OCI-LY1 (cell line): ENCODE measurements around the gene TCF4.

Experiments used
- H2AFZ ChIP-seq: fragments of 200-600 bp; sonication (generic), shearing (Covaris generic); 2 replicates; pipeline ENCODE4 v1.6.0; 2014; ENCODE audit warnings: antibody characterized with exemption, mild to moderate bottlenecking, low read length
- H3F3A ChIP-seq: fragments of 200-600 bp; sonication (generic), shearing (Covaris generic); 2 replicates; pipeline ENCODE4 v1.6.0; 2014; ENCODE audit warnings: mild to moderate bottlenecking, antibody characterized with exemption, low read length, moderate library complexity; ENCODE audit not compliant: insufficient read depth
- H3K27ac ChIP-seq: fragments of 200-600 bp; sonication (generic); 2 replicates; pipeline ENCODE4 v1.5.1; 2014; ENCODE audit warnings: low read length, mixed run types, mild to moderate bottlenecking, low read depth; ENCODE audit not compliant: poor library complexity, severe bottlenecking
- H3K27me3 ChIP-seq: fragments of 200-600 bp; sonication (generic); 2 replicates; pipeline ENCODE4 v1.6.0; 2014; ENCODE audit warnings: antibody characterized with exemption, mild to moderate bottlenecking, low read length, moderate library complexity; ENCODE audit not compliant: insufficient read depth
- H3K36me3 ChIP-seq: fragments of 200-600 bp; sonication (generic); 2 replicates; pipeline ENCODE4 v1.6.1; 2014; ENCODE audit warnings: mild to moderate bottlenecking, antibody characterized with exemption, low read length, moderate library complexity, mixed read lengths; ENCODE audit not compliant: insufficient read depth
- H3K4me1 ChIP-seq: fragments of 200-600 bp; sonication (generic); 2 replicates; pipeline ENCODE4 v1.5.1; 2014; ENCODE audit warnings: mild to moderate bottlenecking, low read length, moderate library complexity; ENCODE audit not compliant: insufficient read depth, severe bottlenecking
- H3K4me2 ChIP-seq: fragments of 200-600 bp; sonication (generic), shearing (Covaris generic); 2 replicates; pipeline ENCODE4 v1.6.1; 2014; ENCODE audit warnings: low read length
- H3K4me3 ChIP-seq: fragments of 200-600 bp; sonication (generic); 2 replicates; pipeline ENCODE4 v1.5.1; 2014; ENCODE audit warnings: low read length, low read depth, mild to moderate bottlenecking, mixed read lengths; ENCODE audit not compliant: poor library complexity, severe bottlenecking
- H3K79me2 ChIP-seq: fragments of 200-600 bp; shearing (Covaris generic); 2 replicates; pipeline ENCODE4 v1.6.1; 2016; ENCODE audit warnings: mixed run types, low read length, mixed read lengths; ENCODE audit not compliant: insufficient read depth
- H3K9ac ChIP-seq: fragments of 200-600 bp; sonication (generic), shearing (Covaris generic); 2 replicates; pipeline ENCODE4 v1.6.1; 2014; ENCODE audit warnings: mild to moderate bottlenecking, low read length, mixed read lengths
- H3K9me2 ChIP-seq: fragments of 200-600 bp; sonication (generic), shearing (Covaris generic); 2 replicates; pipeline ENCODE4 v1.6.1; 2014; ENCODE audit warnings: low read depth, mild to moderate bottlenecking, low read length, mixed read lengths
- H3K9me3 ChIP-seq: fragments of 200-600 bp; shearing (Covaris generic); 2 replicates; pipeline ENCODE4 v1.6.1; 2014; ENCODE audit warnings: low read length, mixed read lengths
- H4K20me1 ChIP-seq: fragments of 200-600 bp; sonication (generic), shearing (Covaris generic); 2 replicates; pipeline ENCODE4 v1.6.0; 2016; ENCODE audit warnings: mild to moderate bottlenecking, low read length; ENCODE audit not compliant: insufficient read depth
- CTCF ChIP-seq: fragments of 200-600 bp; sonication (generic), shearing (Covaris generic); IDR thresholded peaks from 2 replicates; pipeline ENCODE4 v1.5.1; 2017; ENCODE audit warnings: mild to moderate bottlenecking, antibody characterized with exemption, low read length, moderate library complexity, mixed read lengths
- EZH2 ChIP-seq: fragments of 200-600 bp; sonication (generic), shearing (Covaris generic); IDR thresholded peaks from 2 replicates; pipeline ENCODE4 v1.8.0; 2017; ENCODE audit warnings: borderline replicate concordance, mixed run types, mild to moderate bottlenecking, antibody characterized with exemption, low read length, moderate library complexity, mixed read lengths

The TCF4 gene

DNA sequence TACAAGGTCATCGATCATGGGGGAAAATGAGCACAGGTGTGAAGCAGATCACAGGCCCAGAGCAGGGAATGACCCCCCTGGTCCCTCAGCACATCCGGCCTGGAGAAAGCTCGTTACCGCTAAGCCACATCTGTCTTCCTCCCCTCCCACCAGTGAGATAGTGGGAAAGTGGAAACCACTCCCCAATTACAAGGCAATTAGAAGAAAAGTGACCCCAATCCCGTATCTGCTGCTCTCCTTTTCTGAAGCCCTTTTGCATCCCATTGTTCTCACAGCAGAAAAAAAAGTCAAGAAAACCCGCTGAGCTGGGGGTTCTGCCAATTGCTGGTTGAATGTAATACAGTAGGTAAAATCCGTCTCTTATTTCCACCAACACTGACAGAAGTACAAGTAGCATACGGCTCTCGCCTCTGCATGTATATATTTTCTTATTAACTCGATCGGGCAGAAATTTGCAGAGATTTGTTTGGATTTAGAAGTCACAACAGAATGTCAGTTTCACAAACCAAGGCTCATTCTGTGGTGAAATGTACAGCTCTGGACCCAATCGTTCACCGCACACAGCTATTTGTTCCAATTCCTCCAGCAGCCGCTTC lies 287.0 kb downstream of the TCF4 start:
- Histone ChIP-seq H3K9ac (no peak overlapping the region), H3K27ac (peak overlapping the region; percentile 24), H3K36me3 (peaks cover 15% of the 10 kb centered on the region), H3F3A (no peaks in the 10 kb centered on the region; the same call in 1 of the 2 replicates), H3K27me3 (no peaks in the 10 kb centered on the region), H3K9me2 (no peaks in the 10 kb centered on the region), H2AFZ (no peak overlapping the region), H3K79me2 (peaks cover 37% of the 10 kb centered on the region), H3K4me3 (no peak overlapping the region), H3K9me3 (no peaks in the 10 kb centered on the region), H4K20me1 (no peaks in the 10 kb centered on the region), H3K4me2 (no peak overlapping the region), H3K4me1 (peaks cover 13% of the 10 kb centered on the region)
- no peak for TF ChIP-seq EZH2
- no peak for TF ChIP-seq CTCF

DNA sequence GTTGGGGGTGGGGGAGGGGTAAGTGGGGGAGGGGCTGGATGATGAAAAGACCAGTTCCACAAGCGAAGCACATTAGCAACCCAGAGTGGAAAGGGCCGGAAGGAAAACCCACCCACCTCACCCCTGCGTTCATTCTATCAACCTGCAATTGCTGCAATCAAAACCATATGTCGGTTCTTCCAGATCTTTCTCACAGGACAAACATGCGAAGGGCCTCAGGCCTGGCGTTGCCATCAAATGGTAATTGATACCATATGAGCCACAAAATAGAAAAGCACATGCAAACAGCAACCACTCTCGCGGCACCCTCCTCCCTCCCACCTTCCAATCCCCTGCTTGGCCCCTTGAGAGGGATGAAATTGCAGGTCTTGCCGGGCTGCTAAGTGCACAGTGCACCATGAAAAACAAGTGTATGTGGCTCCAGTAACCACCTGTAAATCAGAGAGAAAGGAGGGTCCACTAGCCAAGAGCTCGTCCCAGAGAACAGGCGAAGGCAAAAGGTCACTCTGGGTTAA lies 287.5 kb downstream of the TCF4 start:
- Histone ChIP-seq H2AFZ (no peak overlapping the region), H3K9me3 (no peaks in the 10 kb centered on the region), H3K4me2 (no peak overlapping the region), H3K27ac (peak overlapping the region; percentile 24), H3K4me1 (peaks cover 13% of the 10 kb centered on the region), H3K36me3 (peaks cover 15% of the 10 kb centered on the region), H3K9ac (no peak overlapping the region), H4K20me1 (no peaks in the 10 kb centered on the region), H3F3A (no peaks in the 10 kb centered on the region; the same call in 1 of the 2 replicates), H3K27me3 (no peaks in the 10 kb centered on the region), H3K4me3 (no peak overlapping the region), H3K9me2 (no peaks in the 10 kb centered on the region), H3K79me2 (peaks cover 32% of the 10 kb centered on the region)
- TF ChIP-seq CTCF = no peak

- H3K27ac ChIP-seq = no peak overlapping the region
- no peaks in the 10 kb centered on the region for H3K9me2 ChIP-seq
- H3K79me2 ChIP-seq = peaks cover 12% of the 10 kb centered on the region
- TF ChIP-seq EZH2 (no peak), CTCF (no peak)
- H3F3A ChIP-seq = no peaks in the 10 kb centered on the region
- no peak overlapping the region for H3K9ac ChIP-seq
- H3K4me2 ChIP-seq = no peak overlapping the region
- no peaks in the 10 kb centered on the region for H4K20me1 ChIP-seq
- peaks cover 12% of the 10 kb centered on the region for H3K36me3 ChIP-seq
- no peak overlapping the region for H2AFZ ChIP-seq
- no peaks in the 10 kb centered on the region for H3K27me3 ChIP-seq
- no peak overlapping the region for H3K4me3 ChIP-seq
- H3K4me1 ChIP-seq = peaks cover 10% of the 10 kb centered on the region
- no peaks in the 10 kb centered on the region for H3K9me3 ChIP-seq
These were observed 291.2 kb downstream of the TCF4 start for GRCh38 chr18:55296778-55297177.
